ENCODE measurements around the gene DIS3. TPM values are rescaled to one million over a fixed set of nuclear protein-coding genes. Genes with fewer than 3 reads are reported as not detected.

Gene DIS3
- total and polyA plus RNA-seq, 2 of the 13 experiments (the other 11 are each of a cell fraction or from before 2014, with no cell fraction given) = 13.2 to 35.0 TPM

- peak; percentile 96 for TF ChIP-seq NFYC (CRISPR knock-in tag; IDR thresholded peaks at IDR 0.05)
- TF ChIP-seq GTF2F1 (IDR thresholded peaks at IDR 0.05; ENCODE audit: low read length) = no peak
- no peak for TF ChIP-seq NR2F6 (IDR thresholded peaks at IDR 0.05)
- TF ChIP-seq NR2F6 (CRISPR knock-in tag; IDR thresholded peaks at IDR 0.05) = peak; percentile 35; the same call in 1 of the 2 replicates
- TF ChIP-seq, protein P1, sequence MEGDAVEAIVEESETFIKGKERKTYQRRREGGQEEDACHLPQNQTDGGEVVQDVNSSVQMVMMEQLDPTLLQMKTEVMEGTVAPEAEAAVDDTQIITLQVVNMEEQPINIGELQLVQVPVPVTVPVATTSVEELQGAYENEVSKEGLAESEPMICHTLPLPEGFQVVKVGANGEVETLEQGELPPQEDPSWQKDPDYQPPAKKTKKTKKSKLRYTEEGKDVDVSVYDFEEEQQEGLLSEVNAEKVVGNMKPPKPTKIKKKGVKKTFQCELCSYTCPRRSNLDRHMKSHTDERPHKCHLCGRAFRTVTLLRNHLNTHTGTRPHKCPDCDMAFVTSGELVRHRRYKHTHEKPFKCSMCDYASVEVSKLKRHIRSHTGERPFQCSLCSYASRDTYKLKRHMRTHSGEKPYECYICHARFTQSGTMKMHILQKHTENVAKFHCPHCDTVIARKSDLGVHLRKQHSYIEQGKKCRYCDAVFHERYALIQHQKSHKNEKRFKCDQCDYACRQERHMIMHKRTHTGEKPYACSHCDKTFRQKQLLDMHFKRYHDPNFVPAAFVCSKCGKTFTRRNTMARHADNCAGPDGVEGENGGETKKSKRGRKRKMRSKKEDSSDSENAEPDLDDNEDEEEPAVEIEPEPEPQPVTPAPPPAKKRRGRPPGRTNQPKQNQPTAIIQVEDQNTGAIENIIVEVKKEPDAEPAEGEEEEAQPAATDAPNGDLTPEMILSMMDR (CRISPR knock-in tag; IDR thresholded peaks at IDR 0.05) = no peak
- TF ChIP-seq SRSF4 (IDR thresholded peaks at IDR 0.05; ENCODE audit: low read depth, low read length, poor library complexity, severe bottlenecking) = no peak
- no peak for TF ChIP-seq ZNF205 (CRISPR knock-in tag; IDR thresholded peaks at IDR 0.05)
- peak; percentile 46; the same call in 1 of the 2 replicates for TF ChIP-seq CHD2 (IDR thresholded peaks at IDR 0.05; ENCODE audit: low read depth, low read length)
- peak; percentile 79; the same call in 1 of the 2 replicates for TF ChIP-seq ZSCAN12 (CRISPR knock-in tag; IDR thresholded peaks at IDR 0.05)
- TF ChIP-seq ZNF552 (CRISPR knock-in tag; IDR thresholded peaks at IDR 0.05; ENCODE audit: borderline replicate concordance) = peak; percentile 95
- TF ChIP-seq, protein P2, sequence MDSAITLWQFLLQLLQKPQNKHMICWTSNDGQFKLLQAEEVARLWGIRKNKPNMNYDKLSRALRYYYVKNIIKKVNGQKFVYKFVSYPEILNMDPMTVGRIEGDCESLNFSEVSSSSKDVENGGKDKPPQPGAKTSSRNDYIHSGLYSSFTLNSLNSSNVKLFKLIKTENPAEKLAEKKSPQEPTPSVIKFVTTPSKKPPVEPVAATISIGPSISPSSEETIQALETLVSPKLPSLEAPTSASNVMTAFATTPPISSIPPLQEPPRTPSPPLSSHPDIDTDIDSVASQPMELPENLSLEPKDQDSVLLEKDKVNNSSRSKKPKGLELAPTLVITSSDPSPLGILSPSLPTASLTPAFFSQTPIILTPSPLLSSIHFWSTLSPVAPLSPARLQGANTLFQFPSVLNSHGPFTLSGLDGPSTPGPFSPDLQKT (CRISPR knock-in tag; IDR thresholded peaks at IDR 0.05; ENCODE audit: borderline replicate concordance) = peak; percentile 52; the same call in 1 of the 2 replicates
- peak; percentile 81 for TF ChIP-seq KLF6 (CRISPR knock-in tag; IDR thresholded peaks at IDR 0.05)
- TF ChIP-seq ZNF543 (CRISPR knock-in tag; IDR thresholded peaks at IDR 0.05) = 0 out of 2 replicates have a peak, but pooled peaks have one; percentile 69
- no peak for TF ChIP-seq CHD4 (IDR thresholded peaks at IDR 0.05; ENCODE audit: borderline replicate concordance, low read length)
- TF ChIP-seq FUBP1 (CRISPR knock-in tag; IDR thresholded peaks at IDR 0.05; ENCODE audit: borderline replicate concordance) = no peak
- TF ChIP-seq, protein P3, sequence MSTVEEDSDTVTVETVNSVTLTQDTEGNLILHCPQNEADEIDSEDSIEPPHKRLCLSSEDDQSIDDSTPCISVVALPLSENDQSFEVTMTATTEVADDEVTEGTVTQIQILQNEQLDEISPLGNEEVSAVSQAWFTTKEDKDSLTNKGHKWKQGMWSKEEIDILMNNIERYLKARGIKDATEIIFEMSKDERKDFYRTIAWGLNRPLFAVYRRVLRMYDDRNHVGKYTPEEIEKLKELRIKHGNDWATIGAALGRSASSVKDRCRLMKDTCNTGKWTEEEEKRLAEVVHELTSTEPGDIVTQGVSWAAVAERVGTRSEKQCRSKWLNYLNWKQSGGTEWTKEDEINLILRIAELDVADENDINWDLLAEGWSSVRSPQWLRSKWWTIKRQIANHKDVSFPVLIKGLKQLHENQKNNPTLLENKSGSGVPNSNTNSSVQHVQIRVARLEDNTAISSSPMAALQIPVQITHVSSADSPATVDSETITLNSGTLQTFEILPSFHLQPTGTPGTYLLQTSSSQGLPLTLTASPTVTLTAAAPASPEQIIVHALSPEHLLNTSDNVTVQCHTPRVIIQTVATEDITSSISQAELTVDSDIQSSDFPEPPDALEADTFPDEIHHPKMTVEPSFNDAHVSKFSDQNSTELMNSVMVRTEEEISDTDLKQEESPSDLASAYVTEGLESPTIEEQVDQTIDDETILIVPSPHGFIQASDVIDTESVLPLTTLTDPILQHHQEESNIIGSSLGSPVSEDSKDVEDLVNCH (CRISPR knock-in tag; IDR thresholded peaks at IDR 0.05) = no peak
- peak; percentile 84; the same call in 1 of the 2 replicates for TF ChIP-seq KLF12 (CRISPR knock-in tag; IDR thresholded peaks at IDR 0.05; ENCODE audit: borderline replicate concordance)
- TF ChIP-seq EED (CRISPR knock-in tag; IDR thresholded peaks at IDR 0.05) = peak; percentile 78
- no peak for TF ChIP-seq ETV6 (CRISPR knock-in tag; conservative IDR thresholded peaks at IDR 0.05)
- peak; percentile 91 for TF ChIP-seq ZFX (CRISPR knock-in tag; IDR thresholded peaks at IDR 0.05; ENCODE audit: low read depth)
- peak; percentile 100 for TF ChIP-seq ZNF724P (CRISPR knock-in tag; IDR thresholded peaks at IDR 0.05; ENCODE audit: borderline replicate concordance)
- TF ChIP-seq ZNF567 (CRISPR knock-in tag; IDR thresholded peaks at IDR 0.05; ENCODE audit: borderline replicate concordance) = no peak
- no peak for TF ChIP-seq TCF12 (IDR thresholded peaks at IDR 0.05)
- no peak for TF ChIP-seq TCF12 (CRISPR knock-in tag; IDR thresholded peaks at IDR 0.05)
Measured at GRCh38 chr13:72727417-72728289, 54.0 kb downstream of the DIS3 start, which contains the start of the genes BORA and MZT1 (continued).

Data from HepG2 (cell line).